ENCODE results near the gene RACK1. TPM values are rescaled to one million over a fixed set of nuclear protein-coding genes. Genes with fewer than 3 reads are reported as not detected.

Gene RACK1
- total and polyA plus RNA-seq, 2 of the 13 experiments (the other 11 are each of a cell fraction or from before 2014, with no cell fraction given), result 2,514 to 6,141 TPM

- TF ChIP-seq MLX (CRISPR knock-in tag; IDR thresholded peaks at IDR 0.05) (no peak), RXRA (CRISPR knock-in tag; IDR thresholded peaks at IDR 0.05) (peak; percentile 39), ZFP37 (CRISPR knock-in tag; IDR thresholded peaks at IDR 0.05; ENCODE audit: borderline replicate concordance) (peak; percentile 9; the same call in 1 of the 2 replicates), PHF20 (CRISPR knock-in tag; IDR thresholded peaks at IDR 0.05) (peak; percentile 90), RARA (CRISPR knock-in tag; IDR thresholded peaks at IDR 0.05) (0 out of 2 replicates have a peak, but pooled peaks have one; percentile 5), ZNF224 (CRISPR knock-in tag; IDR thresholded peaks at IDR 0.05) (0 out of 2 replicates have a peak, but pooled peaks have one; percentile 2), DR1 (CRISPR knock-in tag; IDR thresholded peaks at IDR 0.05) (peak; percentile 71; the same call in 1 of the 2 replicates), CTCF (CRISPR knock-in tag; IDR thresholded peaks at IDR 0.05) (peak; percentile 20), ZNF275 (CRISPR knock-in tag; IDR thresholded peaks at IDR 0.05; ENCODE audit: borderline replicate concordance) (peak; percentile 91; the same call in 1 of the 2 replicates), GABPA (IDR thresholded peaks at IDR 0.05; ENCODE audit: low read depth, low read length) (no peak), GABPA (CRISPR knock-in tag; IDR thresholded peaks at IDR 0.05; ENCODE audit: low read depth) (peak; percentile 95), SMYD3 (CRISPR knock-in tag; IDR thresholded peaks at IDR 0.05) (peak; percentile 87), SRSF1 (optimal IDR thresholded peaks at IDR 0.05; ENCODE audit: low read depth, low read length) (peak; percentile 87), ZBTB38 (CRISPR knock-in tag; IDR thresholded peaks at IDR 0.05) (peak; percentile 34; the same call in 1 of the 2 replicates), GPN1 (CRISPR knock-in tag; IDR thresholded peaks at IDR 0.05; ENCODE audit: borderline replicate concordance) (no peak), GATAD2A (CRISPR knock-in tag; IDR thresholded peaks at IDR 0.05) (peak; percentile 58), THAP9 (CRISPR knock-in tag; IDR thresholded peaks at IDR 0.05; ENCODE audit: borderline replicate concordance) (peak; percentile 97), RBM22 (optimal IDR thresholded peaks at IDR 0.05; ENCODE audit: low read length) (peak; percentile 8), ZNF737 (CRISPR knock-in tag; IDR thresholded peaks at IDR 0.05; ENCODE audit: borderline replicate concordance) (no peak), NRL (CRISPR knock-in tag; IDR thresholded peaks at IDR 0.05; ENCODE audit: borderline replicate concordance) (peak; percentile 32; the same call in 1 of the 2 replicates), ZNF329 (CRISPR knock-in tag; IDR thresholded peaks at IDR 0.05; ENCODE audit: low read depth) (no peak), ELF1 (CRISPR knock-in tag; IDR thresholded peaks at IDR 0.05) (peak; percentile 94), FOXK2 (IDR thresholded peaks at IDR 0.05) (0 out of 2 replicates have a peak, but pooled peaks have one; percentile 22)
Observed at GRCh38 chr5:181223058-181223728, 20.5 kb downstream of the RACK1 start, which contains the start of gene TRIM41 (continued).

Data from HepG2 (cell line).